ENCODE results near the gene CNTRL. TPM values are rescaled to one million over a fixed set of nuclear protein-coding genes. Genes with fewer than 3 reads are reported as not detected.

Gene CNTRL
- total RNA-seq, 2 experiments from 2014 or later = 62.8 to 69.8 TPM

DNA sequence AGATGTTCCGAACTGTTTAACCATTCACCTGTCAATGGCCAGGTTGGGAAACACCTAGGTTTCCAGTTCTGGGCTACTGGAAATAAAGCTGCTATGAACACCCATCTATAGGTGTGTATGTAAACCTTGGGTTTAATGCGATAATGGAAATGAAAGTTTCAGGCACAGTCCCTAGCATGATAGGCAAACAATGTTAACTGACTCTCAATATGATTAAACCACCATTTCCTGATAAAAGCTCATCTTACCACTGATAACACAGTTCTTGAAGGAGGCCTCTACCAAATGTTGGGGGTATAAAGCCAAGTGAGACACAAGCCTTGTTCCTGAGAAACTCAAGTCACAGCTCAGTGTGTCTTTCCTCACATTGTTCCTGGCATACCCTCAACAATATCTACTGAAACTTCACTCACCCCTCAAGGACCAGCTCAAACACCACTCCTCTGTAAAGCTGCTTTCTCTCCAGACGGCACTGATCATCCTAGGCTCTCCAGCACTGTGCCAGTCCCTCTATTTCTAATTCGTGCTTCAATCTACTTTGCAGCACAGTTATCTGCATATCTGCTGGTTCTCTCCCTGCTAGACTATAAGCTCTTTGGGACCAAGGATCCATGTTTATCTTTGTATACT is 111.1 kb downstream of the CNTRL start:
- ChIA-PET POLR2A (interaction anchor here (0.8 to 2.5 kb wide), 5 partner anchors 10 to 26 kb away, joined by 3 to 10 read pairs (median 4); no protein-coding TSS in a partner anchor), CTCF (interaction anchor here (0.7 to 3.2 kb wide), 8 partner anchors 13 to 128 kb away, joined by 3 to 18 read pairs (median 4); no protein-coding TSS in a partner anchor)
- Mint-ChIP-seq H3K9me3 (no peaks in the 10 kb centered on the region), H3K27ac (peak overlapping the region; percentile 71), H3K27me3 (no peaks in the 10 kb centered on the region), H3K4me3 (no peak overlapping the region), H3K36me3 (ENCODE audit: low read depth) (peaks cover 49% of the 10 kb centered on the region), H3K4me1 (ENCODE audit: low read depth) (peaks cover 71% of the 10 kb centered on the region)
- intact Hi-C loops (cut with micrococcal nuclease) = no loop called here
- DNase-seq = no peak
- TF ChIP-seq, protein P1, sequence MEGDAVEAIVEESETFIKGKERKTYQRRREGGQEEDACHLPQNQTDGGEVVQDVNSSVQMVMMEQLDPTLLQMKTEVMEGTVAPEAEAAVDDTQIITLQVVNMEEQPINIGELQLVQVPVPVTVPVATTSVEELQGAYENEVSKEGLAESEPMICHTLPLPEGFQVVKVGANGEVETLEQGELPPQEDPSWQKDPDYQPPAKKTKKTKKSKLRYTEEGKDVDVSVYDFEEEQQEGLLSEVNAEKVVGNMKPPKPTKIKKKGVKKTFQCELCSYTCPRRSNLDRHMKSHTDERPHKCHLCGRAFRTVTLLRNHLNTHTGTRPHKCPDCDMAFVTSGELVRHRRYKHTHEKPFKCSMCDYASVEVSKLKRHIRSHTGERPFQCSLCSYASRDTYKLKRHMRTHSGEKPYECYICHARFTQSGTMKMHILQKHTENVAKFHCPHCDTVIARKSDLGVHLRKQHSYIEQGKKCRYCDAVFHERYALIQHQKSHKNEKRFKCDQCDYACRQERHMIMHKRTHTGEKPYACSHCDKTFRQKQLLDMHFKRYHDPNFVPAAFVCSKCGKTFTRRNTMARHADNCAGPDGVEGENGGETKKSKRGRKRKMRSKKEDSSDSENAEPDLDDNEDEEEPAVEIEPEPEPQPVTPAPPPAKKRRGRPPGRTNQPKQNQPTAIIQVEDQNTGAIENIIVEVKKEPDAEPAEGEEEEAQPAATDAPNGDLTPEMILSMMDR (IDR thresholded peaks at IDR 0.05) = no peak
- ATAC-seq = peak; percentile 62

- intact Hi-C loops (cut with micrococcal nuclease) = no loop called here
- POLR2A ChIA-PET = interaction anchor here (1.9 kb wide), 1 partner anchor 14 kb away, joined by 6 read pairs; the partner anchor contains the start of gene RAB14
These were observed 113.0 kb downstream of the CNTRL start for GRCh38 chr9:121187636-121188305.

GRCh38 chr9:121189006-121189405 is 114.3 kb downstream of the CNTRL start:
- H3K36me3 Mint-ChIP-seq (ENCODE audit: low read depth) = peaks cover 35% of the 10 kb centered on the region
- H3K4me1 Mint-ChIP-seq (ENCODE audit: low read depth) = peaks cover 80% of the 10 kb centered on the region

More at GRCh38 chr9:121187636-121188305, 113.0 kb downstream of the CNTRL start:
- Mint-ChIP-seq H3K4me3 (no peak overlapping the region), H3K27me3 (no peaks in the 10 kb centered on the region), H3K9me3 (no peaks in the 10 kb centered on the region), H3K36me3 (ENCODE audit: low read depth) (peaks cover 47% of the 10 kb centered on the region), H3K27ac (no peak overlapping the region), H3K4me1 (ENCODE audit: low read depth) (peaks cover 81% of the 10 kb centered on the region)
- TF ChIP-seq, protein P1 (IDR thresholded peaks at IDR 0.05) = no peak
- CTCF ChIA-PET = interaction anchor here (0.6 to 1.2 kb wide), 3 partner anchors 13 to 67 kb away, joined by 3 to 4 read pairs (median 3); partner anchors contain the start of gene RAB14
- ATAC-seq (no peak), DNase-seq (no peak)

GRCh38 chr9:121189660-121190059 is 114.9 kb downstream of the CNTRL start:
- H3K9me3 Mint-ChIP-seq = no peaks in the 10 kb centered on the region
- H3K4me1 Mint-ChIP-seq (ENCODE audit: low read depth) = peaks cover 78% of the 10 kb centered on the region
- POLR2A ChIA-PET = no interaction called here
- TF ChIP-seq, protein P1 (IDR thresholded peaks at IDR 0.05) = no peak
- intact Hi-C loops (cut with micrococcal nuclease) = no loop called here
- CTCF ChIA-PET = interaction anchor here (0.7 to 1.7 kb wide), 4 partner anchors 10 to 28 kb away, joined by 3 to 5 read pairs (median 4); partner anchors contain the start of gene RAB14
- no peak overlapping the region for H3K27ac Mint-ChIP-seq
- DNase-seq (no peak), ATAC-seq (no peak)
- no peaks in the 10 kb centered on the region for H3K27me3 Mint-ChIP-seq
- H3K4me3 Mint-ChIP-seq = no peak overlapping the region
- H3K36me3 Mint-ChIP-seq (ENCODE audit: low read depth) = peaks cover 31% of the 10 kb centered on the region

More at GRCh38 chr9:121189006-121189405, 114.3 kb downstream of the CNTRL start:
- H3K4me3 Mint-ChIP-seq = no peak overlapping the region
- H3K27me3 Mint-ChIP-seq = no peaks in the 10 kb centered on the region
- no peak for DNase-seq
- H3K27ac Mint-ChIP-seq = peak overlapping the region; percentile 58
- ChIA-PET CTCF (interaction anchor here (1.0 to 1.7 kb wide), 2 partner anchors 11 to 24 kb away, joined by 3 to 5 read pairs; no protein-coding TSS in a partner anchor), POLR2A (interaction anchor here (0.6 to 1.9 kb wide), 3 partner anchors 13 to 296 kb away, joined by 3 to 6 read pairs (median 4); partner anchors contain the start of gene RAB14)
- no peaks in the 10 kb centered on the region for H3K9me3 Mint-ChIP-seq
- TF ChIP-seq, protein P1 (IDR thresholded peaks at IDR 0.05) = no peak
- intact Hi-C loops (cut with micrococcal nuclease) = no loop called here
- ATAC-seq = no peak

Data from activated CD8-positive, alpha-beta T cell treated with anti-CD3 and anti-CD28 coated beads for 36 hours (primary cell).